HG02759 (cell line): ENCODE measurements around the gene COL2A1.

ENCODE experiments used
- ATAC-seq: cut with Tn5 transposase; IDR thresholded peaks from one replicate; pipeline ENCODE4 v1.9.1; 2021; ENCODE audit warnings: mild to moderate bottlenecking, moderate library complexity; ENCODE audit not compliant: unreplicated experiment

The COL2A1 gene

DNA sequence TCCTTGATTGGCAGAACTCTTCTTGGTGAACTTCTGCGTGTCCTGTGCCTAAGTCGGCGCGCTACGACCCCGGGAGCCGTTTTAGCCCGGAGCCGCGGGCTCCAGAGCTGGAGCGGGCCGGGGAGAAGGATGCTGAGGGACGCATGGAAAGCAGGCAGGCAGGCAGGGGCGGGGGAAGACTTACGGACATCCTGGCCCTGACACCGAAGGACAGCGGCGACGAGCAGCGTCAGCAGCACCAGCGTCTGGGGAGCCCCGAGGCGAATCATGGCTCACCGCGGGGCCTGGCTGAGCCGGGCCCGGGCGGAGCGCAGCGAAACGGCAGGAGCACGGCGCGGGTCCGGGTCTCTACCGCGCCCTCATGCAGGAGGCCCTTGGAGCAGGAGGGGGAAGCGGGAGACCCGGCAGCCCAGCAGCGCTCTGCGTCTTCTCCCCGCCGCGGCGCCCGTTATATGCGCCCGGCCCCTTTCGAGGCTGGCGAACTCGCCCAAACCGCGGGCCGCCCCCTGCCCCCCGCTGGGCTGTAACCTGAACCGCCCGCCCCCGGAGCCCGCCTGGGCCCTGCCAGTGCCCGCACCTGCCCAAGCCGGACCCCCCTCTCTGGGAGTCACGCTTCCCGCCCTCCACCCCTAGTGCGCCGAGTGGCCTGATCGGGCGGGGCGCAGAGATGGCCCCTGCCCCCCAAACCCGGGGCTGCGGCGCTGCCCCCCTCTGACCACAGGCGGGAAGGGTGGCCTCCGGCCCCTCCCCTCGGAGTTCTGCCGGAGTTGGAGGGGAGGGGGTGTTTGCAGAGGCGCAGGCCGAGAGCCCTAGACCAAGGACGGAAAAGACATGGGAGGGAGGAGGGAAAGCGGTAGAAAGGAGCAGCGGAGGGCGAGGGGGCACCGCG is at the start of gene COL2A1:
Gene COL2A1 (minus strand): TSS at position 424 of the 889 bp plus-strand sequence. CDS start 155 bp downstream, at position 269.
- ATAC-seq: no peak

DNA sequence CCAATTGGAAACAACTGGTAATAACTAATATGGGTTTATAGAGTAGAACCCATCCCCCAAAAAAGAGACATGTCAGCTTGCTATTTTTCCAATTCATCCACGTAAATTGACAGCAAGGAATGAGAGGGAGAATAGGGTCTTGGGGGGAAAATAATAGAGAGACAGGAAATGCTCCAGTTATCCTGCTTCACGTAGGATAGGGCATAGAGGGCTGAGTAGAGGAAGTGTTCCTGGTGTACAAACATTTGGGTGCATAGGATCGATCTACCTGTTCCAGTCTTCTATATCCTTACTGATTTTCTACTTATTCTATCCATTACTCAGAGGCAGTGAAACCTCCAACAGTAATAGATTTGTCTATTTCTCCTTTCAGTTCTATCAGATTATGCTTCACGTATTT is 49.6 kb upstream of the COL2A1 start:
- ATAC-seq: no peak

DNA sequence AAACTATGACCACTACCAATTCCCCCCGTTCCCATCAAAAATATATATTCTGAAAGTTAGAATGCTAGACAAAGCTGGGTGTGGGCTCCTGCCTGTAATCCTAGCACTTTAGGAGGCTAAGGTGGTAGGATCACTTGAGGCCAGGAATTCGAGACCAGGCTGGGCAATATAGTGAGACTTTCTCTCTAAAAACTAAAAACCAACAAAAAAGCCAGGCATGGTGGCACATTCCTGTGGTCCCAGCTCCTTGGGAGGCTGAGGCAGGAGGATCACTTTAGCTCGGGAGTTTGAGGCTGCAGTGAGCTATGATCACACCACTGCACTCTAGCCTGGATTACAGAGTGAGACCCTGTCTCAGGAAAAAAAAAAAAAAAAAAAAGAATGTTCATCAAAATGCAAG is 48.8 kb upstream of the COL2A1 start:
- no peak for ATAC-seq

DNA sequence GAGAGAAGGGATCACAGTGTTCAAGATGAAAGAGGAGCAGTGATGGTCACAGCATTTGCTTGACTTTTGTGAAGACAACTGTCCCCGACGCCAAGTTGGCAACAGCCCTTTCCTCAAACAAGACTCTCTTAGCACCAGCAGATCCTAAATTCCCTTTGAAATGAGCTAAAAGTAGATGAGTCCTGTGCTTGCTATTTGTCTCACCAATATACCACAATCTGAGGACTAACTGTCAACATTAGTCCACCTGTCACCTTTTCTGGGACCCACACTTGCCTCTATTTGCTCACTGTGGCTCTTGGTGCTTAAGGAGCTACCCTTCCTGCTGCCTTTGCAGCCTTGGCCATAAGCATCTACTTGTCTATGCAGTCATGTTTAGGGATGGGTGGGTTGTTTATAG is 47.4 kb upstream of the COL2A1 start:
- no peak for ATAC-seq

DNA sequence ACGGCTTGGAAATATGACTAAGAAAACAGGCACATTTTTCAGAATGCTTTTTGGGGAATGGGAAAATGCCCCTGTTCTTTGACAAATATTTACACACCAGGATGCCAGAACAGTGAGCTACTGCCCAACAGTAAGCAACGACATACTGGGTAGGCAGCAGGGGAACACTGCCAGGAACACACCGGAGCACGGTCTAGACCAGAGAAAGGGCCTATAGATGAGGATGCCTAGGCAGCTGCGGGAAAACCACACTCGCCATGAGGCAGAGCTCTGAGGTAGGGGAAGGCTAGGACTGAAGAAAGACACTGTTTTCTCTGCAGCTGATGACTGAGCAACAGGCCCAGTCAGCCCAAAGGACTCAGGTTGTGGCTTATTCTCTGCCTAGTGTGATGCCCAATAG is 45.9 kb upstream of the COL2A1 start:
- no peak for ATAC-seq

DNA sequence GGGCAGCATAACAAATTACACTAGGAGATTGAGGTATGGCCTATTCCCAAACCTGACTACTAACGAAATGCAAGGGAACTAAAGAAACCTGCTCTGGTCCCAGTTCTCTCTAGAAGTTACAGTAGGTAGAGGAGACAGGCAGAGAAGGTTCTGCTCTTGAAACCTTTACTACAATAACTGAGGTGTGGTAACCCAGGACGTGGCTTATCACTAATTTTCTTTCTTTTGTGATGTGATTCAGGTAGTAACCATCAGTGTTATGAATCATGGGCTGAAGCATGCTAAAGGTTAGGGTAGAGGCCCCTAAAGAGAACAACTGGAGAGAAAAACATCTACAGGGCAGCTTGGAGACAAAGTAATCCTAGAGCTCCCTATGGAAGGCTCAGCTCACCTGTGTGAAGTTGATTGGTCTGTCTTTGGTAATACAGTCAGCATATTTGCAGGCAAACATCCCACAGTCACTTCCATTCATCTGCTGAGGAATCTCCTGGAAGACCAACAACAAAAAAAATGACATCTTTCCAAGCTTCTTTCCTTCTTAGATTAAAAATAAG is 41.8 kb upstream of the COL2A1 start:
- ATAC-seq: no peak

DNA sequence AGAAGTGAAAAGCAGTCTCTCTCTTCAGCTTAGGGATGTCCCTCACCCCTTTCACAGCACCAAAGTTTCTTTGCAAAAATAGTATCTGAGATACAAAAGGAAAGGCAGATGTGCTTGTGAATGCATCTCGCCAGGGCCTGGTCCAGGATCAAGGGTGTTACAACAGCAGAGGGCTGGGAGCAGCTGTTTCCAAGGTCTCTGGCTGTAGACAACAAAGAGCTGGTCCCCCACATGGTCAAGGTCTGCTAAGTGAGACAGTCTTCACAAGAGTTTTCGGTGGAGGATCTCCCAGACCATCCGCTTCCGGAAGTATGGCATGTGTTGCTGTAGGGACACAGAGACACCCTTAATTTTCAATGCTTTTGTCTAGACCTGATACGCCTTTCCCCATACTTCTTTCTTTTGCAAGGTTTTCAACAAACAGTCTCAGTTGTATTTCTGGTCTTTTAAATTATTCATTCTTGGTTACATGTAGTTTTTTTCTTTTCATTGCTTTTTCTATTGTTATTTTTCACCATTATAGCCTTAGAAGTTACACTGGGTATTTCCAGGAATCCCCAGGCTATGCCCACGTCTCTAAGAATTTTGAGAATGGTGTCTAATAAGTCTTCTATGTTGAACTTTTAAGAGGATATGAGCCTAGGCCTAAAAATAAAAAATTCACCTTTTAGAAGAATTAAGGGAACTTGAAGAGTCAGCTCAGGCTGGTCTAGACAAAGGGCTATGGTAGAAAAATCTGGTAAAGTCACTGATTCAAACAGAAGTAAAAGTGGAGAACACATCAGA is 41.0 kb upstream of the COL2A1 start:
- no peak for ATAC-seq

DNA sequence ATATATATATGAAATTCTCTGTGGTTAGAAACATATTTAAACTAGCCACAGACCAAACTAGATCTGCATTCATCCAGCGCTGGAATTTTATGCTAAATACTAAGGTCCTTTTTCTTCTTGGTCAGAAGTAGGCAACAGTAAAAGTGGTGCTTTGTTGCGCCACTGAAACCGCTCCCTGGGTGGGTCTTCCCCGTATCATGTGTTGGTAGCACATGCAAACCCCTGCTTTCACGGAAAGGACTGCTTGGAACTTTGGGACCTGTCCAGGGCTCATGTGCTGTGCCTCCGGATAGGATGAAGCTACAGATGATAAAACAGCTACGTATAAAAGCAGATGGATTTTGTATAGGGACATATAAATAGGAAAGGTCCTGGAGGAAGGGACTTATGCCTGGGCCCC is 40.1 kb upstream of the COL2A1 start:
- ATAC-seq: no peak

DNA sequence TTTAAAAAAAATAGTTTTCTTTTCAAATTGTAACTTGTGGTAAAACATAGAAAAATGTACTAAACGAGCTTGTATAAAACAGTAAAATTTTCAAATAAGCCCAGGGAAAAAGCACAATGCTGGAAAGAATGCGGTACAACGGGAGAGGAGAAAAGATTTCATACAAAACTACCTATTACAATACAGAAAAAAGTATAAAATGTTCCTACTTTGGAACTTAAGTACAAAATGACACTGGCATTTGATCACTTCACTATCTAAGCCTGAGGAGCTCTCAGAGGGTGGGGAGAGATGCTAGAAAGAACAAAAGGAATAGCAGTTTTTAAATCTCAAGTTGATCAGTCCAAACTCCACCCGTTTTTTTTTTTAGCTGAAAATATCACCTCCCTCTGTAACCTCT is 39.5 kb upstream of the COL2A1 start:
- no peak for ATAC-seq

DNA sequence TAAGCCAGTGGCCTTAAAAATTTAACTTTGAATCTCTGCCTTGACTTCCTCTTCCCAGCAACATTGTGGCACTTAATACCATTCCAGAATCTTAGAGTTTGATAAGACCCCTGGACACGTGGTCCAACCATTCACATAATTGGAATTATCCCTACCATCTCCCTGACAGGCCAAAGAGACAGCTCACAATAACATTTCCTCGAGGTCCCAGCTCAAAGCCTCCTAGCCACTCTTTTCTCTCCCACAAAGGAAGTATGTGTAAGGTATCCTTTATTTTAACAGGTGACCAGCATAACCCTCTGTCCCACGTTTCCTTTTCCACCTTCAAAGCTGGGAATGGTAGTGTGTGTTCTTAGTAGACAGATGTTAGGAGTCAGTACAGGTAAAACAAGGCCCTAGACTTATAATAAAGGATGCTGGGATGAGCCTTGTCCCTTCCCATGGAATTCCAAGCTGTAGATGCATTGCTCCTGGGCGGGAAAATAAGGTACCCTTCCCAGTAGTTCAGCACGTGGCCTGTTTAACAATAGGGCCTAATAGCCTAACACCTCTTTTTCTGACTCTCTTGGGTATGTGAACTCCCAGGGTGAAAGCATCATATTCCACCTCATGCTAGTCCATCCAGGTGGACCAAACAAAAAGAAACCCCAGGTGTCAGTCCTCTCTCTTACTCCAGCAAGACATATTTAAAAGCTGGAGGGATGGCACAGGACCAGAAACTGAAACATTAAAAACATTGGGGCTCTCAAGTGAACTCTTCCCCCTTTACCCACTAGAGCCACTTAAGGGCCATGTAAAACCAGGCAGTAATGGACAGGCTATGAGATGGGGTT is 37.5 kb upstream of the COL2A1 start:
- no peak for ATAC-seq

DNA sequence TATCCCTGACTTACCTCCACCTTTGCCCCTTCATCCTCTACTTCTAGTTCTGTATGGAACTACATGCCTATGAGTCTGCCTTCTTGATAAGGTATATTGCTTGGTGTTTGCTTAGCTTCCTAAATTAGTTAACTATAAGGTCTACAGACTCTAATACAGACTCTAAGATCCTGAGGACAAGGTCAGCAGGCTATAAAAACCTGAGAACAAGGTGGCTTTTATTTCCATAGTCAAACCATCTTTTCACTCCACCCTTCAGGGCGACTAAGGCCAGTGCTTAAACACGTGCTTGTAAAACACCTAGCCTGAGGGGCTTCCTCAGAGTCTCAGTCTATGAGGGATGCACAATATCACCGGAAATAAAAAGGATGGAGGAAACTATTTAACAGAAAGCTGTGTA is 36.1 kb upstream of the COL2A1 start:
- no peak for ATAC-seq

DNA sequence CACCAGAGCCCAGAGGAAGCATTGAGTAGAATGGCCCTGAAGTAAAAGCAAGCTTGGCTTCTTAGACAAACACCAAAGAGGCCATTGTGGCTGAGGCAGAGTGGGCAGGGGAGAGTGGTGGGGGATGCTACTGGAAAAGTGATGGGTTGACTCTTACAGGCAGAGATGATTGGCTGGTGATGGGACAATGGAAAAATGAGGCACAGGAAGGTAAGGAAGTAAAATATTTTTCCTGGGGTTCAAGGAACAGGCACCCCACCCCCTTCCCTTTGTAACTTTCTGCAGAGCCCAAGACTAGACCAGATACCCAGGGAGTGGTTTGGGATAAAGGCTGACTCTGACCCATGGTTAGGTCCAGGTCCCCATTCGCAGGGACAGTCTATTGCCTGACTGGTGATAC is 34.9 kb upstream of the COL2A1 start:
- no peak for ATAC-seq

DNA sequence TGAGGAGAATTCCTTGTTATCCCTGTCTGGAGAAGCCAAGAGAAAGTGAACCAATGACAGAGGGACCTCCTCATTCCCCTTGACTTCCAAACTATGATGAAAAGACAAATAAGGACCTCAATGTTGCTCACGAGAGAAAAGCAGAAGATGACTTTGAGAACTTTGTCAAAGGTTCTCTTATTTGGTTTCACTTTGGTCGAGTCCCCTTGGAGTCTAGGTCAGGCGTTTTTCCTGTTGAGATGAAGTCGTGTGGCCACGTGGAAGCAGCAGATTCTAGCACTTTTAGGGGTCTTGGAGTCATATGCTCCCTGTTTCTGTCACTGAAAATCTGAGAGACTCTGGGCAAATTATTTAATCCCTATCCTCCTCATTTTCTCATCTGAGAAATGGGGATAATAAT is 33.8 kb upstream of the COL2A1 start:
- no peak for ATAC-seq

DNA sequence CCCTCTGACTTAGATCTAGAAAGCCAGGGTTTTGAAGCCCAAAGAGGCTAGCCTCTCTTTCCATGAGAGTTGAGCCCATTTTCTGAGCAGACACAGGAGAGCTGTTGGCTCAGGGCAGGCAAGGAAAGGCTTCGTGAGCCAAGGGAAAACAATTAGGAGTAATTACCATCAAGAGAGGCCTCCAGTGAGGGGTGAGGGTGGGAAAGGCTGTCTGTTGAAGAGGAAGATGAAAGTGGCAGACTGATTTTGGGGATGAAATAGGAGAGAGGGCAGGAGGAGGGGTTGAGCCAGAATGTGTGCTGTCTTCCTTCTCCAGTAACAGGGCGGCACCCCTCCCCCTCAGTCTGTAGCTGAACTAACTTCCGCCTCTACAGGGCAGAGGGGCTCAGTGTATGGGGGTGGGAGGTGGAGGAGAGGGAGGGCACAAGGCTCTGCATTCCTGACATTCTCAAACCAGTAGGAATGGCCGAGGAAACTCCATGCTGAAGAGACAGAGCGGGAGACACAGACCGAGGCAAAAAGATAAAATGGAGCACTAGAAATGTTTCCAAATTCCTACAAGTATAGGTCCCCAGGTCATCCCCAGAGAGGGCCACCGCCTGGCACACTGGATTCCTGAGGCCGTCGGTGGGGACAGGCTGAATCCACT is 33.1 kb upstream of the COL2A1 start:
- ATAC-seq: no peak

DNA sequence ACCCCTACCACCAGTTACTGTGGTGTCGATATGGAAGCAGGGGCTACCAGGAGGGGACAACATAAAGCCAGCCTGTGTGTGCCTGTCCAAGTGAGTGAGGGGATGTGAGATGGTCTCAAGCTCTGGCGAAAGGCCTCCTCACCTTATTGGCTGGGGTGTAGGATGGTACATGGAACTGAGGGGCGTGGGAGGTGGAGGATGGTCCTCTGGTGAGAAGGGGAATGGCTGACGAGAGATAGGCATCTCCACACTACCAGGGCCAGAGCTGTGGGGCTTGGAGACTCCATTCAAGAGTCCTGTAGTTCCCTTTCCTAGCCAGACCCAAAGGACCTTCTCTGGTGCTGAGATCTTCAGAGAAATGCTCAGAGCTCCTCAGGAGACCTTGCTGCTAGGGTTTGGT is 32.5 kb upstream of the COL2A1 start:
- ATAC-seq: no peak

DNA sequence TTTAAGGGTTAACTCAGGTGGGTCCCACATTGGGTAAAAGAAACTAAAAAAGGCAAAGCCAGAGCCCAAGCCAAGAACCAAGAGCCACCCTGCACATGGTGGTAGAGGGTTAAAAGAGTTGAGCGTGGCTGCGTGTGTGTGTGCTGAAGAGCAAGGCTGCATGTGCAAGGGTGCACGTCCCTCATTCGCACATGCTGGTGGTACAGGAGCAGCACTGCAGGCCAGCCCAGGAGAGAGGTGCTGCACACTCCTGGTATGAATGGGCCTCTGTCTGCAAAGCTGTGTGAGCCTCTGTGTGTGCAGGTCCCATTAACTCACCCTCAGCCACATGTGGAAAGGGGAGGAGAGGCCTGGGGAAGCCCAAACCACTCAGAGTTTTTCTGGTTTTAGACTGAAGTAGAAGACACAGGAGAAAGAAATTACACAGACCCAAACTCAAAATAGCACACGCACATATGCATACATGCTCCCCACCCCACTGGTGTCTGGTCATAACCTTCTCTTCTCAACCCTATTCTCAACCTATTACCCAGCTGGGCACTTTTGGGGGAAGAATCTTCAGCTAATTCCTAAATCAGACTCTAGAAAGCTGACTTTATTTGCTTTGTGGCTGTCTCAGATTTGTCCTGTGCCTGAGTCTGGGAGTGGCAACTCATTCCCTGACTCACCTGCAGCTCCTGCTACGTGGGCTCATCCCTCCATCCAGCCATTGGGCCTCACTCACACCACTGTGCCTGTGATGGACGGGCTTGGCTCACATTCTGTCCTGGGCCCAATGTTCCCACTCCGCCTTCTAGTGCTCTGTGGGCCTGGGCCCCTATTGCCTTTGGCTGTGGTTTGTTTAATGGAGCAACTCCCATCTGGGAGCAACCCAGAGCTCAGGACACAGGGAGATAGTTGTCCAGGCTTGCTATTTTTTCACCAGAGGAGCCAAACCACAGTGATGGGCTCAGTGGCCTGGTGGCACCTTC is 30.8 kb upstream of the COL2A1 start:
- ATAC-seq: no peak

DNA sequence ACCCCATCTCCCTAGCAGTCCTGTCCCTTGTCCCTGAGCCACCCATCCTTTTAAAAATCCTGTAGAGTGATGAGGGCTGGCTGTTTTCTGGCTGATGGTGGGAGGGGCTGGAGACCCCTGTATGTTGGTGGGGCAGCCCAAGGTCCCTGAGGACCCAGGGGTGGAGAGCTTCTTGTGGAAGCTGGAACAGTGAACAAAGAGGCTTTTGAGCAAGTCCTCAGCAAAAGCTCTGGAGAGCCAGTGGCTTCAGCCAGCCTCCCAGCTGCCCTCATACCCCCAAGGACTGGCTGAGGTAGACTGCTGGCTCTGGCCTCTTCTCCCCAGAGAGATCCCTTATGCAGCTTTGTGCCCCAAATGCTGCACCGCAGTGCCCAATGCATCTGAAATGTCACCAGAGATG is 29.2 kb upstream of the COL2A1 start:
- no peak for ATAC-seq

DNA sequence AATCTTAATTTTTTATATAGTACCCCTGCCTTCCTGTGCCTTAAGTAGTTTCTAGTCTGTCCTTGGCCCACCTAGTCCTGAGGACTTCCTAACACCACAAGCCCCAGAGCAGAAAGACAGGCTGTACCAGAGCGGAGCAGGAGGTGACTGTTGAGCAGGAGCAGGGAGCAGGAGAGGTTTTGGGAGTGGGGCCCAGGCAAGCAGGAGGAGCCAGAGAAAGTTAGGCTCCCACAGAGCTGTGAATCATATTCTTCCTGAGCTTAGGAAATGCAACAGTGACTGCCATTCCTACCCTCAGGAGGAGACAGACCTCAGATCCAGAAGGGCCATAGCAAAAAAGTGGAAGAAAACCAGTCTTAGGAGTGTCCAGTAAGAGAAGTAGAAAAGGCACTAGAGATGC is 28.3 kb upstream of the COL2A1 start:
- no peak for ATAC-seq
